Kidney (tissue), 14 donors: ENCODE data around the gene MYADML2. TPM values are rescaled to one million over a fixed set of nuclear protein-coding genes. Genes with fewer than 3 reads are reported as not detected.

Source experiments
- DNase-seq, 5 donors: peaks; one replicate each; pipeline ENCODE4 v3.0.0-alpha.2; 2013 to 2020
- FAIRE-seq: peaks from 2 replicates; lab custom pipeline; 2012; peaks lifted over from hg19 to GRCh38; lab: Jason Lieb, UNC
- H3K27ac ChIP-seq, 2 donors: one replicate each; pipeline ENCODE4 v1.7.0; 2013; ENCODE audit warnings: low read depth in 2 of 2, low read length in 2 of 2, inconsistent platforms in 1 of 2
- H3K27me3 ChIP-seq: one replicate; pipeline ENCODE4 v1.7.1; 2013; ENCODE audit warnings: low read length, inconsistent platforms; ENCODE audit not compliant: control insufficient read depth, insufficient read depth
- H3K36me3 ChIP-seq, 3 donors: one replicate each; pipeline versions ENCODE4 v1.7.0 to v1.7.1; 2013; ENCODE audit warnings: low read length in 3 of 3, control low read depth in 1 of 3, inconsistent platforms in 1 of 3; ENCODE audit not compliant: insufficient read depth in 3 of 3, control insufficient read depth in 2 of 3
- H3K4me1 ChIP-seq, 3 donors: one replicate each; pipeline versions ENCODE4 v1.7.0 to v1.7.1; 2013; ENCODE audit warnings: low read length in 3 of 3, inconsistent platforms in 1 of 3, low read depth in 1 of 3; ENCODE audit not compliant: control insufficient read depth in 2 of 3, insufficient read depth in 2 of 3
- H3K4me3 ChIP-seq, 3 donors: one replicate each; pipeline versions ENCODE4 v1.7.0 to v1.8.1; 2013; ENCODE audit warnings: low read length in 3 of 3, control low read depth in 1 of 3, inconsistent platforms in 1 of 3
- H3K9ac ChIP-seq, 3 donors: one replicate each; pipeline versions ENCODE4 v1.7.0 to v1.7.1; 2013; ENCODE audit warnings: low read length in 3 of 3, control low read depth in 1 of 3, inconsistent platforms in 1 of 3
- H3K9me3 ChIP-seq, 3 donors: one replicate each; pipeline versions ENCODE4 v1.7.0 to v1.7.1; 2013; ENCODE audit warnings: low read length in 3 of 3, control low read depth in 1 of 3, inconsistent platforms in 1 of 3; ENCODE audit not compliant: control insufficient read depth in 2 of 3, insufficient read depth in 1 of 3
- intact Hi-C: fragments of 100-400 bp; cut with DNase I; formaldehyde crosslinking; loops from one replicate; pipeline ENCODE4 v1.11.1; 2022
- polyA plus RNA-seq: library from polyadenylated mRNA; stranded (reverse); fragments of 350-450 nt; fragmentation: Illumina TruSeq; extraction: RNeasy Lipid Tissue Mini Kit (QIAGEN cat#74804); gene quantifications from one replicate; pipeline ENCODE4 v1.2.3, GENCODE V29; 2014; ENCODE audit warnings: low read depth, low replicate concordance; ENCODE audit not compliant: insufficient read depth
- total RNA-seq: library from RNA; stranded (reverse); fragmentation: NEBNext Ultra II Directional; extraction: Animal tissue kit (Norgen Biotek cat#: 25700); gene quantifications from one replicate; pipeline ENCODE4 v1.2.1, GENCODE V29; 2021
- TF ChIP-seq, protein P1 (sequence below): IDR thresholded peaks from 3 replicates; pipeline ENCODE4 v1.5.1; 2012; ENCODE audit warnings: mild to moderate bottlenecking, moderate library complexity, borderline replicate concordance; ENCODE audit not compliant: insufficient read depth; ENCODE audit errors: extremely low read depth
- donor health status: control.
- donor health status: control.
- donor health status: control.
- donor health status: control.
- donor health status: control.
- donor health status: DM: yes; HTN: yes; CAD: no.
- donor health status: Normal renal cell carcinoma (clear cell type).

Gene MYADML2
- total and polyA plus RNA-seq, 2 donors from 2014 or later: not detected

DNA sequence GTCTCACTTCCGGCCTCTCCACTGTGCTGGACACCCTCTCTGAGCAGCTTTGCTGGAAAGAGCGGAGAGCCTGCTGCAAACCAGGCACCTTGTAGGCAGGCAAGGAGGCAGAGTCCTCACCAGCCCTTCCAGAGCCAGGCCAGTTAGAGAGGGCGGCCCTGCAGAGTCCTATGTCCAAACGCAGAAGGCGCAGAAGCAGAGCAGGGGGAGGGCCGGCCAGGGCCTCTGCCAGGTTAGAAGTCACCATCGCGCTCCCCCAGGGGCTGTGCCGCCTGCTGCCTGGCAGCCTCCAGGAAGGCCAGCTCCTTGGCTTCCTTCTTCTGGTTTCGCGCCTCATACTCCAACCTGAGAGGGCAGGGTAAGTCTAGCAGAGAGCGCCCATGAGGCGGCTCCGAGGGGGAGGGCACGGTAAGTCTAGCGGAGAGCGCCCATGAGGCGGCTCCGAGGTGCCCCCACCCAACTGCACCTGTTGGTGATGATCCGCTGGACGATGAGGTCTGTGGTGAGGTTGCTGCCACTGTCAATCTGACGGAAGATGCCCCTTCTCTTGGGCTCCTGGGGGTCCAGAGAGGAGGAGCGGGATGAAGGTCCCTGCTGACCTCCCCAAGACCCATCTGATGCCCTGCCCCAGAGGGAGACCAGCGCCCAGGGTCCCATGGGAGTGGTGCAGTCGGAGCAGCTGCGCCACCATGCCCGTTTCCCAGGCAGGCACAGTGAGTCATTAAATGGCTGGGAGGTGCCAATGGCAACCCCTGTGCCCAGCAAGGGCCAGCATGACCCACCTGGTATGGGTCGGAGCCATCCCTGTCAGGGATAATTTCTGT, 42.2 kb downstream of the MYADML2 start:
- Histone ChIP-seq H3K9ac (no peak overlapping the region), H3K36me3 (peaks cover 0 to 16% (median 3%) of the 10 kb centered on the region in 3 donors), H3K27me3 (no peaks in the 10 kb centered on the region), H3K27ac (no peak overlapping the region), H3K4me1 (peaks cover 0 to 4% (median 0%) of the 10 kb centered on the region in 3 donors), H3K9me3 (no peaks in the 10 kb centered on the region), H3K4me3 (no peak overlapping the region)
- FAIRE-seq (no peak), DNase-seq (peak in 1 of 5 donors; percentile 64)
- TF ChIP-seq, protein P1, sequence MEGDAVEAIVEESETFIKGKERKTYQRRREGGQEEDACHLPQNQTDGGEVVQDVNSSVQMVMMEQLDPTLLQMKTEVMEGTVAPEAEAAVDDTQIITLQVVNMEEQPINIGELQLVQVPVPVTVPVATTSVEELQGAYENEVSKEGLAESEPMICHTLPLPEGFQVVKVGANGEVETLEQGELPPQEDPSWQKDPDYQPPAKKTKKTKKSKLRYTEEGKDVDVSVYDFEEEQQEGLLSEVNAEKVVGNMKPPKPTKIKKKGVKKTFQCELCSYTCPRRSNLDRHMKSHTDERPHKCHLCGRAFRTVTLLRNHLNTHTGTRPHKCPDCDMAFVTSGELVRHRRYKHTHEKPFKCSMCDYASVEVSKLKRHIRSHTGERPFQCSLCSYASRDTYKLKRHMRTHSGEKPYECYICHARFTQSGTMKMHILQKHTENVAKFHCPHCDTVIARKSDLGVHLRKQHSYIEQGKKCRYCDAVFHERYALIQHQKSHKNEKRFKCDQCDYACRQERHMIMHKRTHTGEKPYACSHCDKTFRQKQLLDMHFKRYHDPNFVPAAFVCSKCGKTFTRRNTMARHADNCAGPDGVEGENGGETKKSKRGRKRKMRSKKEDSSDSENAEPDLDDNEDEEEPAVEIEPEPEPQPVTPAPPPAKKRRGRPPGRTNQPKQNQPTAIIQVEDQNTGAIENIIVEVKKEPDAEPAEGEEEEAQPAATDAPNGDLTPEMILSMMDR: no peak
- intact Hi-C loops: no loop called here

DNA sequence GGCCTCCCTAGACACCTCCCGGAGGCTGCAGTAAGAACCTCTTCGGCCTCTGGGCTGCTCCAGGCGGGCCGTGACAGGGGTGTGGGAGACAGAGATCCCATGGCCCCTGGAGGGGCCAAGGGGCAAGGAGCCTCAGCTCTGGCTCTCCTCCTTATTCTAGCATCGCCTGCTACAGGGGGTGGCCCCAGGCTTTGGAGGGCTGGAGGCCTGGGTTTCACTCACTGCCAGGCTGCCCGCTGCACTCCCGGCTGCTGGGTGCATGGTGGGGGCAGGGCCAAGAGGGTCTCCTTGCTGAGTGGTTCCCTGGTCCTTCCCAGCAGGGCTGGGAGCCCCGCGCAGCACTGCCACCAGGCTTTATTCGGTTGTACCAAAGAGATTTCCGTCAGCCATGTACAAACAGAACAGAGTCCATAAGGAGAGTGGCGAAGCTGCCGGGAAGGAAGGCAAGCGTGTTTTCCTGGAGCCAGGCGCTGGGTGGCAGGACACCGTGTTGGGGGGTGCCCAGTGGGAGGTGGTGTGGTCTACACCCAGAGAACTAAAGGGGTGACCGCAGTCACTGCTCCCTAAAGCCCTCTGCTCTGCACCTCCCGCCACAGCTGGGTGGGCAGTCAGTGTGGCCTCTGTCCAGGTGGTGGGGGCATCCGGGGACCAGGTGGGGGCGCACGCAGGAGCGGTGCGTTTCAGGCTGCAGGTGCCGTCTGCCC, 43.0 kb downstream of the MYADML2 start:
- FAIRE-seq (no peak), DNase-seq (peak in 1 of 5 donors; percentile 64)
- H3K4me3 ChIP-seq: no peak overlapping the region
- no peaks in the 10 kb centered on the region for H3K9me3 ChIP-seq
- H3K4me1 ChIP-seq: peaks cover 0 to 3% (median 0%) of the 10 kb centered on the region in 3 donors
- no peak overlapping the region for H3K27ac ChIP-seq
- TF ChIP-seq, protein P1: no peak
- H3K27me3 ChIP-seq: no peaks in the 10 kb centered on the region
- no peak overlapping the region for H3K9ac ChIP-seq
- peaks cover 0 to 19% (median 3%) of the 10 kb centered on the region in 3 donors for H3K36me3 ChIP-seq
- intact Hi-C loops: no loop called here

DNA sequence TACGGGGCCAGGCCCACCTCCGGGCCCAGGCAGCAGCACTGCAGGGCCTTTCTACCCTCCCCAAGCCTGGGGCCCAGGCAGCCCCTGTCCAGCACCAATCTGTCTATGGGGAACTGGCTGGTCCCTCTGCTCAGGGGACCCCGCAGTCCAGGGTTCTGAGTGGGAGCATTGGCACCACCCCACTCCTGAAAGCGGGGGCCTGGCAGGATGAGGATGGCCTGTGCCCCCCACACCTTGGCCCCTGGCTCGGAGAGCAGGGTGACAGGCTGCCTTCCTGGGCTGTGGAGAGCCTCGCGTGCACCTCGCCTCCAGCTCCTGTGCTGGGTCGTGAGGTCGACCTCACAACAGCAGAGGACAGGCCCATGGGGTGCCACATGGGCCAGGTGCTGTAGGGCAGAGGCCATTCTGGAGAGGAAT, 43.6 kb downstream of the MYADML2 start:
- H3K4me3 ChIP-seq: no peak overlapping the region
- peaks cover 0 to 3% (median 0%) of the 10 kb centered on the region in 3 donors for H3K4me1 ChIP-seq
- FAIRE-seq (no peak), DNase-seq (peak in 1 of 5 donors; percentile 70)
- no peak overlapping the region for H3K9ac ChIP-seq
- H3K27ac ChIP-seq: no peak overlapping the region
- intact Hi-C loops: no loop called here
- peaks cover under 1 to 20% (median 3%) of the 10 kb centered on the region in 3 donors for H3K36me3 ChIP-seq
- no peaks in the 10 kb centered on the region for H3K27me3 ChIP-seq
- TF ChIP-seq, protein P1: no peak
- no peaks in the 10 kb centered on the region for H3K9me3 ChIP-seq
